Activated naive CD4-positive, alpha-beta T cell treated with anti-CD3 and anti-CD28 coated beads for 36 hours (primary cell): ENCODE results near the gene SPIN2A. TPM values are rescaled to one million over a fixed set of nuclear protein-coding genes. Genes with fewer than 3 reads are reported as not detected.
A peak's percentile ranks its signal among the peaks of the same experiment; 100 is the strongest.
"Not testable (repeated sequence)": the region's sequence is repeated elsewhere in the genome, so short reads cannot be mapped to it uniquely, and the experiment has no call there.

ENCODE experiments used
- CTCF ChIA-PET: fragments of 350-600 bp; sonication (Branson Sonifier 250); formaldehyde crosslinking; loops from one replicate; lab custom pipeline; 2021; ENCODE audit warnings: antibody characterized with exemption; lab: Charles Lee
- DNase-seq: peaks from one replicate; pipeline ENCODE4 v3.0.0-alpha.2; 2020
- H3K27ac Mint-ChIP-seq: one replicate; pipeline ENCODE4 v1.8.0; 2021; ENCODE audit warnings: mild to moderate bottlenecking, mixed read lengths
- H3K27me3 Mint-ChIP-seq: one replicate; pipeline ENCODE4 v1.8.0; 2021; ENCODE audit warnings: low read depth, mixed read lengths
- H3K36me3 Mint-ChIP-seq: one replicate; pipeline ENCODE4 v1.8.0; 2021; ENCODE audit warnings: low read depth, mixed read lengths
- H3K4me1 Mint-ChIP-seq: one replicate; pipeline ENCODE4 v1.8.0; 2021; ENCODE audit warnings: low read depth, mixed read lengths
- H3K4me3 Mint-ChIP-seq: one replicate; pipeline ENCODE4 v1.8.0; 2021; ENCODE audit warnings: mild to moderate bottlenecking, moderate library complexity, mixed read lengths
- H3K9me3 Mint-ChIP-seq: one replicate; pipeline ENCODE4 v1.8.0; 2021; ENCODE audit warnings: mixed read lengths
- intact Hi-C: fragments of 100-400 bp; cut with micrococcal nuclease; formaldehyde crosslinking; loops from one replicate; pipeline ENCODE4 v1.15.1; 2023
- total RNA-seq, 2 experiments: library from RNA; stranded (reverse); gene quantifications; one replicate each; pipeline ENCODE4 v1.2.3, GENCODE V29; 2021

The SPIN2A gene
- under 1 TPM; 0.72 to 0.74 TPM for total RNA-seq

- DNase-seq, H3K27me3 Mint-ChIP-seq, H3K9me3 Mint-ChIP-seq, H3K4me1 Mint-ChIP-seq, CTCF ChIA-PET, H3K4me3 Mint-ChIP-seq, H3K36me3 Mint-ChIP-seq, intact Hi-C loops, H3K27ac Mint-ChIP-seq: not testable (repeated sequence)
Measured at GRCh38 chrX:57137073-57137472, at the start of gene SPIN2A. TSS of gene SPIN2A (minus strand) at chrX:57137397. CDS start at chrX:57136597, 800 bp downstream.

GRCh38 chrX:57178605-57179004, 41.4 kb upstream of the SPIN2A start:
- Mint-ChIP-seq H3K9me3 (peaks cover 13% of the 10 kb centered on the region), H3K4me1 (no peaks in the 10 kb centered on the region), H3K27me3 (no peaks in the 10 kb centered on the region), H3K36me3 (no peaks in the 10 kb centered on the region), H3K4me3 (no peak overlapping the region), H3K27ac (no peak overlapping the region)
- intact Hi-C loops: no loop called here
- no peak for DNase-seq
- CTCF ChIA-PET: no interaction called here

- intact Hi-C loops: no loop called here
Measured at GRCh38 chrX:57177070-57177469, 39.9 kb upstream of the SPIN2A start.

GRCh38 chrX:57172544-57172943, 35.3 kb upstream of the SPIN2A start:
- Mint-ChIP-seq H3K27me3 (no peaks in the 10 kb centered on the region), H3K36me3 (peaks cover 2% of the 10 kb centered on the region), H3K9me3 (no peaks in the 10 kb centered on the region), H3K27ac (no peak overlapping the region), H3K4me1 (no peaks in the 10 kb centered on the region), H3K4me3 (no peak overlapping the region)
- no peak for DNase-seq
- CTCF ChIA-PET: no interaction called here
- intact Hi-C loops: no loop called here

More at GRCh38 chrX:57177070-57177469, 39.9 kb upstream of the SPIN2A start:
- Mint-ChIP-seq H3K9me3 (peaks cover 11% of the 10 kb centered on the region), H3K36me3 (peaks cover 2% of the 10 kb centered on the region), H3K27ac (no peak overlapping the region), H3K4me3 (no peak overlapping the region), H3K4me1 (no peaks in the 10 kb centered on the region), H3K27me3 (no peaks in the 10 kb centered on the region)
- CTCF ChIA-PET: no interaction called here
- DNase-seq: no peak

GRCh38 chrX:57156397-57157049, 19.3 kb upstream of the SPIN2A start:
- intact Hi-C loops: no loop called here
- H3K9me3 Mint-ChIP-seq: peaks cover 8% of the 10 kb centered on the region
- CTCF ChIA-PET: interaction anchor here (0.6 kb wide), 1 partner anchor 418 kb away, joined by 5 read pairs; no protein-coding TSS in a partner anchor

GRCh38 chrX:57155171-57155570, 18.0 kb upstream of the SPIN2A start:
- Mint-ChIP-seq H3K9me3 (peaks cover 11% of the 10 kb centered on the region), H3K27me3 (no peaks in the 10 kb centered on the region), H3K27ac (no peak overlapping the region), H3K36me3 (peaks cover 17% of the 10 kb centered on the region), H3K4me1 (no peaks in the 10 kb centered on the region), H3K4me3 (no peak overlapping the region)
- intact Hi-C loops: no loop called here
- CTCF ChIA-PET: no interaction called here
- no peak for DNase-seq

More at GRCh38 chrX:57156397-57157049, 19.3 kb upstream of the SPIN2A start:
- no peak overlapping the region for H3K4me3 Mint-ChIP-seq
- H3K4me1 Mint-ChIP-seq: no peaks in the 10 kb centered on the region
- peaks cover 16% of the 10 kb centered on the region for H3K36me3 Mint-ChIP-seq
- H3K27ac Mint-ChIP-seq: no peak overlapping the region
- no peaks in the 10 kb centered on the region for H3K27me3 Mint-ChIP-seq
- DNase-seq: peak; percentile 10

- Mint-ChIP-seq H3K9me3 (peaks cover 14% of the 10 kb centered on the region), H3K36me3 (peaks cover 27% of the 10 kb centered on the region)
- DNase-seq, H3K4me1 Mint-ChIP-seq, H3K27me3 Mint-ChIP-seq, CTCF ChIA-PET, intact Hi-C loops, H3K27ac Mint-ChIP-seq, H3K4me3 Mint-ChIP-seq: not testable (repeated sequence)
Measured at GRCh38 chrX:57152222-57152621, 15.0 kb upstream of the SPIN2A start.

- no peaks in the 10 kb centered on the region for H3K36me3 Mint-ChIP-seq
- intact Hi-C loops: no loop called here
- H3K27ac Mint-ChIP-seq: no peak overlapping the region
Measured at GRCh38 chrX:57138674-57139073, 1.5 kb upstream of the SPIN2A start.

GRCh38 chrX:57137501-57137900, 304 bp upstream of the SPIN2A start:
- Mint-ChIP-seq H3K4me3 (no peak overlapping the region), H3K36me3 (no peaks in the 10 kb centered on the region), H3K27ac (no peak overlapping the region), H3K9me3 (no peaks in the 10 kb centered on the region), H3K27me3 (no peaks in the 10 kb centered on the region), H3K4me1 (peaks cover 7% of the 10 kb centered on the region)
- intact Hi-C loops: no loop called here
- DNase-seq: no peak
- CTCF ChIA-PET: no interaction called here

More at GRCh38 chrX:57138674-57139073, 1.5 kb upstream of the SPIN2A start:
- Mint-ChIP-seq H3K4me3 (no peak overlapping the region), H3K4me1 (peaks cover 7% of the 10 kb centered on the region), H3K27me3 (no peaks in the 10 kb centered on the region), H3K9me3 (no peaks in the 10 kb centered on the region)
- CTCF ChIA-PET: no interaction called here
- DNase-seq: no peak

- H3K27ac Mint-ChIP-seq, H3K4me3 Mint-ChIP-seq, CTCF ChIA-PET, H3K36me3 Mint-ChIP-seq, H3K4me1 Mint-ChIP-seq, H3K9me3 Mint-ChIP-seq, intact Hi-C loops, DNase-seq, H3K27me3 Mint-ChIP-seq: not testable (repeated sequence)
Measured at GRCh38 chrX:57136589-57136988, 608 bp downstream of the SPIN2A start.

GRCh38 chrX:57135287-57135686, 1.9 kb downstream of the SPIN2A start:
- CTCF ChIA-PET: no interaction called here
- no peak overlapping the region for H3K27ac Mint-ChIP-seq

GRCh38 chrX:57134702-57135101, 2.5 kb downstream of the SPIN2A start:
- CTCF ChIA-PET: no interaction called here
- intact Hi-C loops: no loop called here
- Mint-ChIP-seq H3K27ac (no peak overlapping the region), H3K36me3 (no peaks in the 10 kb centered on the region), H3K4me1 (no peaks in the 10 kb centered on the region), H3K27me3 (no peaks in the 10 kb centered on the region), H3K9me3 (no peaks in the 10 kb centered on the region), H3K4me3 (no peak overlapping the region)
- DNase-seq: no peak

More at GRCh38 chrX:57135287-57135686, 1.9 kb downstream of the SPIN2A start:
- Mint-ChIP-seq H3K4me1 (no peaks in the 10 kb centered on the region), H3K9me3 (no peaks in the 10 kb centered on the region), H3K4me3 (no peak overlapping the region), H3K27me3 (no peaks in the 10 kb centered on the region), H3K36me3 (no peaks in the 10 kb centered on the region)
- DNase-seq: no peak
- intact Hi-C loops: no loop called here

GRCh38 chrX:57133706-57134105, 3.5 kb downstream of the SPIN2A start:
- no peak for DNase-seq
- intact Hi-C loops: no loop called here
- H3K4me1 Mint-ChIP-seq: no peaks in the 10 kb centered on the region
- no peak overlapping the region for H3K27ac Mint-ChIP-seq
- no peaks in the 10 kb centered on the region for H3K9me3 Mint-ChIP-seq
- no peaks in the 10 kb centered on the region for H3K27me3 Mint-ChIP-seq
- no peaks in the 10 kb centered on the region for H3K36me3 Mint-ChIP-seq
- no peak overlapping the region for H3K4me3 Mint-ChIP-seq
- CTCF ChIA-PET: interaction anchor here (0.6 kb wide), 1 partner anchor 21 kb away, joined by 4 read pairs; no protein-coding TSS in a partner anchor
